Large intestine (tissue), 3 donors: ENCODE measurements around the gene ATAD2B. TPM values are rescaled to one million over a fixed set of nuclear protein-coding genes. Genes with fewer than 3 reads are reported as not detected.

Experiments
- DNase-seq, 2 donors: peaks; one replicate each; pipeline versions ENCODE4 v3.0.0 to v3.0.0-alpha.2; 2013
- H3K27ac ChIP-seq: one replicate; pipeline ENCODE4 v1.5.1; 2013; ENCODE audit warnings: low read length
- H3K27me3 ChIP-seq: 2 replicates; pipeline ENCODE4 v1.6.1; 2013; ENCODE audit warnings: low read length; ENCODE audit not compliant: control insufficient read depth, insufficient read depth
- H3K36me3 ChIP-seq: 2 replicates; pipeline ENCODE4 v1.6.1; 2013; ENCODE audit warnings: low read length; ENCODE audit not compliant: control insufficient read depth, insufficient read depth
- H3K4me1 ChIP-seq: one replicate; pipeline ENCODE4 v1.6.1; 2013; ENCODE audit warnings: low read length; ENCODE audit not compliant: control insufficient read depth, insufficient read depth
- H3K4me3 ChIP-seq: one replicate; pipeline ENCODE4 v1.5.1; 2013; ENCODE audit warnings: low read length
- H3K9me3 ChIP-seq: one replicate; pipeline ENCODE4 v1.6.1; 2013; ENCODE audit warnings: mild to moderate bottlenecking, low read depth, low read length, moderate library complexity; ENCODE audit not compliant: control insufficient read depth
- WGBS: methylation state at CpG from one replicate; pipeline ENCODE4 v1.1.5; 2013; ENCODE audit warnings: low lambda C conversion rate; ENCODE audit not compliant: insufficient coverage; 5-methylcytosine and 5-hydroxymethylcytosine counted together
- polyA plus RNA-seq: library from polyadenylated mRNA; unstranded; fragments of 120-200 nt; gene quantifications from one replicate; pipeline ENCODE4 v1.2.1, GENCODE V29; 2013

Gene ATAD2B
- polyA plus RNA-seq, 1 donor = 13.5 TPM

DNA sequence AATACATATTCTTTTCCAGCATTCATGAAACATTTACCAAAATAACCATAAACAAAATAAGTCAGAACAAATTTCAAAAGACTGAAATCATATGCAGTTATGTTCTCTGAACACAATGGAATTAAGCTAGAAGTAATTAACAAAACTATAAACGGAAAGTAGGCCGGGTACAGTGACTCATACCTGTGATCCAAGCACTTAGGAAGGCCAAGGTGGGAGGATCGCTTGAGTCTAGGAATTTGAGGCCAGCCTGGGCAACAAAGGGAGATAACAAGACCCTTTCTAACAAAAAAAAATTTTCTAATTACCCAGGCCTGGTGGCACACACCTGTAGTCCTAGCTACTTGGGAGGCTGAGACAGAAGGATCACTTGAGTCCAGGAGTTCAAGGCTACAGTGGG, 14.9 kb downstream of the ATAD2B start:
- Histone ChIP-seq H3K9me3 (no peaks in the 10 kb centered on the region), H3K4me3 (no peak overlapping the region), H3K27ac (no peak overlapping the region), H3K36me3 (no peaks in the 10 kb centered on the region), H3K27me3 (no peaks in the 10 kb centered on the region), H3K4me1 (no peaks in the 10 kb centered on the region)
- WGBS = no CpG with 5 or more reads among the region's 3 CpGs
- DNase-seq = no peak

DNA sequence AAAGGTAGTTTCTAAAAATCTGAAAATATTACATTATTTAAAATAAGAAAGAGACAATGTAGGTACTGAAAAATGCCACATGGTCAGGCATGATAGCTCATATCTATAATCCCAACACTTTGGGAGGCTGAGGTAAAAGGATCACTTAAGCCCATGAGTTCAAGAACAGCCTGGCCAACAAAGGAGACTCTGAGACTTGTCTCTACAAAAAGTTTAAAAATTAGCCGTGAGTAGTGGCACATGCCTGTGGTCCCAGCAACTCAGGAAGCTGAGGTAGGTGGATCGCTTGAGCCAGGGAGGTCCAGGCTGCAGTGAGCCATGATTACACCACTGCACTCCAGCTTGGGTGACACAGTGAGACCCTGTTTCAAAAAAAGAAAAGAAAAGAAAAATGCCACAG, 21.8 kb downstream of the ATAD2B start:
- H3K27me3 ChIP-seq = no peaks in the 10 kb centered on the region
- no peaks in the 10 kb centered on the region for H3K4me1 ChIP-seq
- no peak overlapping the region for H3K27ac ChIP-seq
- H3K9me3 ChIP-seq = no peaks in the 10 kb centered on the region
- no peaks in the 10 kb centered on the region for H3K36me3 ChIP-seq
- no peak overlapping the region for H3K4me3 ChIP-seq
- DNase-seq = no peak
- WGBS = no CpG with 5 or more reads among the region's 2 CpGs

DNA sequence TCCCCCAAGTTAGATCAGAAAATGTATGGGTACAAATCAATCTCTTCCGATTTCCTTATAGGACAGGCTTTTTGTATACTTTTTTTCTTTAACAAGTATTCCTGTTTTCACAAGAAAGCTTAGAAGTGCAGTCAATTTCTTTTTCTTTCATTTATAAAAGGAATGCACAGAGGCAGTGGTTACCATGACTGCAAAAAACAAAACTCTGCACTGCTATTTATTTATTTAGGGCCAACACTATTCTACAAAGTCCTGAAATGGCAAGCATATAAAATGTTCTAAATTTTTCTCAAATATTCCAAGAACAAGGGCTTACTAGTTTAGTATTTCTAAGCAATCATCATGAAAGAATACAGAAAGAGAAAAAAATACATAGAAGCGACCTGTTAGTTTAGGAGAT, 22.2 kb downstream of the ATAD2B start:
- no peaks in the 10 kb centered on the region for H3K4me1 ChIP-seq
- H3K27ac ChIP-seq = no peak overlapping the region
- H3K4me3 ChIP-seq = no peak overlapping the region
- no peaks in the 10 kb centered on the region for H3K9me3 ChIP-seq
- DNase-seq = no peak
- H3K36me3 ChIP-seq = no peaks in the 10 kb centered on the region
- WGBS = 100% methylated on average over 1 of the region's 2 CpGs
- no peaks in the 10 kb centered on the region for H3K27me3 ChIP-seq

DNA sequence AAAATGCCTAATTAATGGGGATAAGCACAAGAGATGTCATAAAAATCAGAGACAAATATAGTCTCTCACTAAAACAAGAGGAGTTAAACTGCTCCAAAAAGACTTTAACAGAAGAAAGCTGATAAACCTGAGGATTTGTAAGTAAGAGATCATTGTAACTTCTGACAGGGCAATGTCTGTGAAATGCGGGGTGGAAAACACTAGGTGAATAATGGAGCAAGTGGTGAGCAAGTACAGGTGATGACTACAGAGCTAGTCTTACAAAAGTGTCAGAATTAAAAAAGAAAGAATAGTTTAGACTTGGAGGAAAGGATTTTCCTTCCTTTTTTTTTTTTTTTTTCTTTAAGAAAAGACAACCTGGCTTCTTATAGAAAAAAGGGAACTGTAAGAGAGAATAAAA, 22.7 kb downstream of the ATAD2B start:
- H3K4me3 ChIP-seq = no peak overlapping the region
- H3K27ac ChIP-seq = no peak overlapping the region
- no peaks in the 10 kb centered on the region for H3K27me3 ChIP-seq
- no peaks in the 10 kb centered on the region for H3K36me3 ChIP-seq
- no peaks in the 10 kb centered on the region for H3K4me1 ChIP-seq
- no peak for DNase-seq
- no peaks in the 10 kb centered on the region for H3K9me3 ChIP-seq
- 80% methylated on average over 1 of the region's 1 CpG for WGBS

DNA sequence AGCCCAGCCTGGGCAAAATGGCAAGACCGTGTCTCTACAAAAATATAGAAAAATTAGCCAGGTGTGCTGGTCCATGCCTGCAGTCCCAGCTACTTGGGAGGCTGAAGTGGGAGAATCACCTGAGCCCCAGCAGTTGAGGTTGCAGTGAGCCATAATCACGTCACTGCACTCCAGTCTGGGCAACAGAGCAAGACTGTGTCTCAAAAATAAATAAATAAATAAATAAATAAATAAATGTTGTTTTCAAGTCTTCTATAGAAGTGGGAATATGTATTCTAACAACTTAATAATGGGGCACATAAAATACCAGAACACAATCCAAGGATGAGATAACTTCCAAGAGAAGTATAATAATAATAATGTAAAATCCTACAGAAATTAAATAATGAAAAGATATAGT, 23.9 kb downstream of the ATAD2B start:
- H3K27me3 ChIP-seq = no peaks in the 10 kb centered on the region
- H3K4me1 ChIP-seq = no peaks in the 10 kb centered on the region
- no CpG with 5 or more reads among the region's 2 CpGs for WGBS
- H3K27ac ChIP-seq = no peak overlapping the region
- no peaks in the 10 kb centered on the region for H3K36me3 ChIP-seq
- peaks cover under 1% of the 10 kb centered on the region for H3K9me3 ChIP-seq
- DNase-seq = no peak
- no peak overlapping the region for H3K4me3 ChIP-seq

DNA sequence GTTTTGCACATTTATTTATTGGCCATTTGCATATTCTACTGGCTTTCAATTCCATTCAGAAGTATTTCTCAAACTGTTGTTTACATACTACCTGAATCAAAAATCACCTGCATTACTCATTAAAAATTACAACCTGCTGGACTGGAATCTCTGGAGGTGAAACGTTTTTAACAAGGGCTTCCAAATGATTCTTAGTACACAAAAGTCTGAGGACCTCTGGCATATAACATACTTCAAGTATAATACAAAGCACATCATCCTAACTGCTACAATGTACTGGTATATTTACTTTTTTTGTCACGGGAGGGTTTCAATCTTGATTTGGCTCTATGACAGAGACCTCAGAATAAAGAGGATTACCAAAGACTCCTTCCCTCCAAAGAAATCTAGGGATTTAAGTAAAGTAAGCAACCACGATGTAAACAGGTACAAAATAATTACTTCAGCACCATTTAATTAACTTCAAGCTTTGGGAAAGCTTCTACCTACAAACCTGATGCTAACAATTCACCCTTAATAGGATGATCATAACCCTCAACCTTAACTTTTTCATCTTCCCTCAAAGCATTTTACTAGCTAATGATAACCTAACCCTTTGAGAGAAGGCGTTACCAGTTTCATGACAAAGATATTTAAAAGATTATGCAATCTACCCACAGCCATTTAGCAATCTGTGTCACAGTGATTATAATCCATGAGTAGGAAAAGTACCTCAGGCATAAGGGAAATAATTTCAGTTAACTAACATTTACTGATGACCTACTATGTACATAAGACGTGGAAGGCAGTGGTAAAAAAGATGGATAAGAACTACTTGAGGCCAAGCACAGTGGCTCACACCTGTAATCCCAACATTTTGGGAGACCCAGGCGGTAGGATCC, 24.7 kb downstream of the ATAD2B start:
- peaks cover 3% of the 10 kb centered on the region for H3K9me3 ChIP-seq
- no peaks in the 10 kb centered on the region for H3K27me3 ChIP-seq
- H3K27ac ChIP-seq = no peak overlapping the region
- no peaks in the 10 kb centered on the region for H3K4me1 ChIP-seq
- H3K4me3 ChIP-seq = no peak overlapping the region
- WGBS = 83% methylated on average over 1 of the region's 6 CpGs
- H3K36me3 ChIP-seq = no peaks in the 10 kb centered on the region
- DNase-seq = no peak

DNA sequence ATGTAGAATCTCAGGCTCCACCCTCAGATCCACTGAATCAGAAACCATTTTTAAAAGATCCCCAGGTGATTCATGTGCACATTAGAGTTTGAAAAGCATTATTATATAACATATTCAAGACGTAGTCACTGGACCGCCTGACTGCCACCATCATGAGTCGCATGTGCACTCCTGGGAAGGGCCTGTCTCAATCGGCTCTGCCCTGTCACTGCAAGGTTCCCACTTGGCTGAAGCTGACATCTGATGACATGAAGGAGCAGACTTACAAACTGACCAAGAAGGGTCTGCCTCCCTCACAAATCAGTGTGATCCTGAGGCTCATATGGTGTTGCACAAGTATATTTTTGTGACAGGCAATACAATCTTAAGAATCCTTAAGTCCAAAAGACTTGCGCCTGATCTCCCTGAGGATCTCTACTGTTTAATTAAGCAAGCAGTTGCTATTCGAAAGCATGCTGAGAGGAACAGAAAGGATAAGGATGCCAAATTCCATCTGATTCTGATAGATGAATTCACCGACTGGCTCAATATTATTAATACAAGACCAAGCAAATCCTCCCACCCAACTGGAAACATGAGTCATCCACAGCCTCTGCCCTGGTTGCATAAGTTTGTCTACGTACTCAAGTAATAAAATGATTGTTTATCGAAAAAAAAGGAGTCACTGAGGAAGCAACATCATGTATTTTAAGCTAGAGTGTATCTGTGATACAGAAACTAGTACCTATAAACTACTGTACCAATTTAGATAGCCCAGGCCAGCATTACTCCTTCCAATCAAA, 26.2 kb downstream of the ATAD2B start:
- peak; percentile 26 to 68 for DNase-seq
- Histone ChIP-seq H3K36me3 (no peaks in the 10 kb centered on the region), H3K4me1 (no peaks in the 10 kb centered on the region), H3K27ac (no peak overlapping the region), H3K9me3 (peaks cover 3% of the 10 kb centered on the region), H3K4me3 (no peak overlapping the region), H3K27me3 (no peaks in the 10 kb centered on the region)
- WGBS = no CpG with 5 or more reads among the region's 9 CpGs

DNA sequence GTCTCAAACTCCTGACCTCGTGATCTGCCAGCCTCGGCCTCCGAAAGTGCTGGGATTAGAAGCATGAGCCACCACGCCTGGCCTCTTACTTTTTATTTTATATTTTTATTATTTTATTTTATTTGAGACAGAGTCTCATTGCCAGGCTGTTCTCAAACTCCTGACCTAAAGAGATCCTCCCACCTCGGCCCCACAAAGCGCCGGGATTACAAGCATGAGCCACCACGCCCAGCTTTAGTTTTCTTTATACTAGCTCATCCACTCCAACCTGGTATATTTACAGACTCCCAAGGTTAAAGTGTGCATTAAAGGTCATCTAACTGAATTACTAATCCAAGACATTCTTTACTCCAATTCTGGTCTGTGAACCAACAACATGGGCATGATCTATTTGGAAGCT, 26.8 kb downstream of the ATAD2B start:
- H3K27me3 ChIP-seq = no peaks in the 10 kb centered on the region
- H3K4me3 ChIP-seq = no peak overlapping the region
- no peaks in the 10 kb centered on the region for H3K4me1 ChIP-seq
- peaks cover 3% of the 10 kb centered on the region for H3K9me3 ChIP-seq
- no peak for DNase-seq
- H3K36me3 ChIP-seq = no peaks in the 10 kb centered on the region
- H3K27ac ChIP-seq = no peak overlapping the region
- 93% methylated on average over 5 of the region's 8 CpGs for WGBS

DNA sequence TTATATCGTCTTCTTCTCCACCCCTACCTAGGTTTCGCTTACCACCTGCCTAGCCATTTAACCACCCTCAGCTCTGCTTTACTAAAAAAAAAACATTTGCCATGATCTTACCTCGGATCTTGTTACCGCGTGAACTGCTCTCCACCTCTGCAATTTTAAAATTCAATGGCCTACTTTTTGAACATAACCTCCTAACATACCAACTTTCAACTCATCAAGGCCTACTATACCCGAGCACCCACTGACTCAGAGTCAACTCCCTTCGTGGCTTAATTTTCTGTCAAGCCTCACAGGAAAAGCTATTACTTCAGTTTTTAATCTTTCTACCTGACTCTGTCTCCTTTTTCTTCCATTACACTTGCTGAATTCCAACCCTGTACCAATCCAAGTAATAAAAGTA, 55.7 kb downstream of the ATAD2B start:
- H3K9me3 ChIP-seq = no peaks in the 10 kb centered on the region
- H3K27me3 ChIP-seq = no peaks in the 10 kb centered on the region
- 95% methylated on average over 2 of the region's 7 CpGs for WGBS
- DNase-seq = no peak
- no peak overlapping the region for H3K27ac ChIP-seq
- no peak overlapping the region for H3K4me3 ChIP-seq
- no peaks in the 10 kb centered on the region for H3K4me1 ChIP-seq
- peaks cover 48% of the 10 kb centered on the region for H3K36me3 ChIP-seq

DNA sequence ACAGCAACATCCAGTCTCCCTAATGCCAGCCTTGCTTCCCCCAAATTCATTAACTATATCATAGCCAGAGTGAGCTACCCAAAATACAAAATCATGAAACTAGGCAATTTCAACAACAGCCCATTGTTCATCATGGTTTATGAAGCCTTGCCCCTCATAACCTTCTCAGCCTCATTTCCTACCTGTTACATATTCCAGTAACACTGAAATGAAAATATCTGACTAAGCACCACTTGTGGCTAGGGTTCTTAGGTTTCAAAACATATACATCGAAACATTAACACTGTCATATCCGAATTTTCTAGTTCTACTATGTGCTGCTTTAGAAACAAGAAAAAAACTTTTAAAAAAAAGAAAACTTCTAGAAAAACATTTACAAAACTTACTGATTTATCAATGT, 59.5 kb downstream of the ATAD2B start:
- DNase-seq = no peak
- Histone ChIP-seq H3K4me3 (no peak overlapping the region), H3K27me3 (no peaks in the 10 kb centered on the region), H3K36me3 (peaks cover 34% of the 10 kb centered on the region), H3K27ac (no peak overlapping the region), H3K4me1 (no peaks in the 10 kb centered on the region), H3K9me3 (no peaks in the 10 kb centered on the region)
- WGBS = 100% methylated on average over 1 of the region's 2 CpGs
